ENCODE results near the gene TRMT2A.

Gene TRMT2A

GRCh38 chr22:20141186-20142077, 24.4 kb upstream of the TRMT2A start:
- DNase-seq (ENCODE audit: low read depth in 1 of 2, low spot score in 1 of 2) = no peak
- H3K27me3 ChIP-seq (ENCODE audit: insufficient read depth, poor library complexity, severe bottlenecking) = no peaks in the 10 kb centered on the region
- no peak overlapping the region for H3K27ac ChIP-seq (replicated peaks)
- TF ChIP-seq CTCF (IDR thresholded peaks at IDR 0.05; ENCODE audit: insufficient read depth, low read length) (no peak), GABPA (IDR thresholded peaks at IDR 0.05; ENCODE audit: low read depth) (no peak), SPI1 (IDR thresholded peaks at IDR 0.05; ENCODE audit: borderline replicate concordance, low read depth) (no peak), POLR2AphosphoS5 (IDR thresholded peaks at IDR 0.05; ENCODE audit: low read depth) (no peak)
- no peak overlapping the region for H3K4me3 ChIP-seq (replicated peaks; ENCODE audit: insufficient read depth, low read length)

GRCh38 chr22:20140521-20140964, 23.5 kb upstream of the TRMT2A start:
- Histone ChIP-seq H3K27ac (replicated peaks) (no peak overlapping the region), H3K4me3 (replicated peaks; ENCODE audit: insufficient read depth, low read length) (no peak overlapping the region), H3K27me3 (ENCODE audit: insufficient read depth, poor library complexity, severe bottlenecking) (no peaks in the 10 kb centered on the region)
- no peak for DNase-seq (ENCODE audit: low read depth in 1 of 2, low spot score in 1 of 2)
- no peak for TF ChIP-seq GABPA (IDR thresholded peaks at IDR 0.05; ENCODE audit: low read depth)
- TF ChIP-seq CTCF (IDR thresholded peaks at IDR 0.05; ENCODE audit: insufficient read depth, low read length) = no peak
- no peak for TF ChIP-seq POLR2AphosphoS5 (IDR thresholded peaks at IDR 0.05; ENCODE audit: low read depth)
- TF ChIP-seq REST (IDR thresholded peaks at IDR 0.05; ENCODE audit: insufficient replicate concordance, low read depth) = no peak
- TF ChIP-seq SPI1 (IDR thresholded peaks at IDR 0.05; ENCODE audit: borderline replicate concordance, low read depth) = no peak

GRCh38 chr22:20140107-20140445, 23.1 kb upstream of the TRMT2A start:
- no peak for TF ChIP-seq REST (IDR thresholded peaks at IDR 0.05; ENCODE audit: insufficient replicate concordance, low read depth)
- no peak for TF ChIP-seq POLR2AphosphoS5 (IDR thresholded peaks at IDR 0.05; ENCODE audit: low read depth)
- no peaks in the 10 kb centered on the region for H3K27me3 ChIP-seq (ENCODE audit: insufficient read depth, poor library complexity, severe bottlenecking)
- DNase-seq (ENCODE audit: low read depth in 1 of 2, low spot score in 1 of 2) = no peak
- H3K27ac ChIP-seq (replicated peaks) = no peak overlapping the region
- no peak overlapping the region for H3K4me3 ChIP-seq (replicated peaks; ENCODE audit: insufficient read depth, low read length)

GRCh38 chr22:20139391-20140106, 22.5 kb upstream of the TRMT2A start:
- DNase-seq (ENCODE audit: low read depth in 1 of 2, low spot score in 1 of 2) = no peak
- Histone ChIP-seq H3K27ac (replicated peaks) (no peak overlapping the region), H3K27me3 (ENCODE audit: insufficient read depth, poor library complexity, severe bottlenecking) (no peaks in the 10 kb centered on the region), H3K4me3 (replicated peaks; ENCODE audit: insufficient read depth, low read length) (no peak overlapping the region)
- TF ChIP-seq CTCF (IDR thresholded peaks at IDR 0.05; ENCODE audit: insufficient read depth, low read length) = no peak
- no peak for TF ChIP-seq POLR2AphosphoS5 (IDR thresholded peaks at IDR 0.05; ENCODE audit: low read depth)
- TF ChIP-seq GABPA (IDR thresholded peaks at IDR 0.05; ENCODE audit: low read depth) = no peak
- TF ChIP-seq REST (IDR thresholded peaks at IDR 0.05; ENCODE audit: insufficient replicate concordance, low read depth) = no peak
- TF ChIP-seq SPI1 (IDR thresholded peaks at IDR 0.05; ENCODE audit: borderline replicate concordance, low read depth) = no peak
